Calu3 (cell line): Measurements from ENCODE around the gene IGF1R. TPM values are rescaled to one million over a fixed set of nuclear protein-coding genes. Genes with fewer than 3 reads are reported as not detected.

Experiments used
- BruUV-seq: library from RNA; stranded (reverse); fragments of 400-500 nt; replicated peaks from 2 replicates; lab custom pipeline; 2021; lab: Mats Ljungman, UMichigan
- CTCF ChIA-PET: fragments of 300-600 bp; sonication (Branson Sonifier 250); formaldehyde crosslinking; loops from one replicate; lab custom pipeline; 2022; ENCODE audit warnings: antibody characterized with exemption; lab: Charles Lee
- DNase-seq: peaks from one replicate; pipeline ENCODE4 v3.0.0; 2022
- H3K27ac Mint-ChIP-seq: one replicate; pipeline ENCODE4 v1.8.0; 2022; ENCODE audit warnings: mixed read lengths; ENCODE audit not compliant: unreplicated experiment
- H3K27me3 Mint-ChIP-seq: one replicate; pipeline ENCODE4 v1.8.0; 2022; ENCODE audit warnings: mixed read lengths; ENCODE audit not compliant: unreplicated experiment
- H3K36me3 Mint-ChIP-seq: one replicate; pipeline ENCODE4 v1.8.0; 2022; ENCODE audit warnings: mild to moderate bottlenecking, moderate library complexity, mixed read lengths; ENCODE audit not compliant: insufficient read depth, unreplicated experiment
- H3K4me1 Mint-ChIP-seq: one replicate; pipeline ENCODE4 v1.8.0; 2022; ENCODE audit warnings: mild to moderate bottlenecking, low read depth, mixed read lengths; ENCODE audit not compliant: unreplicated experiment
- H3K4me3 Mint-ChIP-seq: one replicate; pipeline ENCODE4 v1.8.0; 2022; ENCODE audit warnings: mild to moderate bottlenecking, low read depth, moderate library complexity, mixed read lengths; ENCODE audit not compliant: unreplicated experiment
- H3K9me3 Mint-ChIP-seq: one replicate; pipeline ENCODE4 v1.8.0; 2022; ENCODE audit warnings: low read depth, mixed read lengths; ENCODE audit not compliant: unreplicated experiment
- intact Hi-C: fragments of 100-400 bp; cut with micrococcal nuclease; formaldehyde crosslinking; loops from one replicate; pipeline ENCODE4 v1.10.0; 2022; ENCODE audit not compliant: unreplicated experiment
- total RNA-seq: library from RNA; stranded (reverse); gene quantifications from 2 replicates; pipeline ENCODE4 v1.2.3, GENCODE V29; 2022
- TF ChIP-seq, protein P1 (sequence below): fragments of 200-600 bp; IDR thresholded peaks from one replicate; pipeline ENCODE4 v1.8.0; 2022; ENCODE audit warnings: antibody characterized with exemption; ENCODE audit not compliant: unreplicated experiment

IGF1R gene
- total RNA-seq, 1 experiment from 2014 or later: 73.9 TPM

DNA sequence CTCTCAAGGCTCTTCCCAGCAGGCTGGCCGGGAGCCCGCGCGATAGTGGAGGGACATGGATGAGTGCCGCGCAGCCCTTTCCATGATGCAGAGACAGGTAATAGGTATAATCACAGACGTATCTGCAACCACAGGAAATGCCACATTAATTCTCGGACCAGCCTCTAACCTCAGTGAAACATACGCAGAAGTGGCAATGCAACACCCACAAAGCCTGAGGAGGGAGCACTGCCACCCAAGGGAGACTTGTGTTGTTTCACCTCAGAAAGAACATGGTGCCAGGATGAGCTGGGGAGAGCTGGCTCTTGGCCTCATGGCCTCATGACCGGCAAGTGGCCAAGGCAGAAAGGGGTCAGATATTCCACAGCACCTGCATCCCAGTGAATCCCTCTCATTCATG is 320.2 kb downstream of the IGF1R start:
- Mint-ChIP-seq H3K4me1 (no peaks in the 10 kb centered on the region), H3K36me3 (no peaks in the 10 kb centered on the region), H3K4me3 (no peak overlapping the region), H3K9me3 (no peaks in the 10 kb centered on the region), H3K27me3 (no peaks in the 10 kb centered on the region), H3K27ac (no peak overlapping the region)
- DNase-seq: no peak
- CTCF ChIA-PET: no interaction called here
- TF ChIP-seq, protein P1, sequence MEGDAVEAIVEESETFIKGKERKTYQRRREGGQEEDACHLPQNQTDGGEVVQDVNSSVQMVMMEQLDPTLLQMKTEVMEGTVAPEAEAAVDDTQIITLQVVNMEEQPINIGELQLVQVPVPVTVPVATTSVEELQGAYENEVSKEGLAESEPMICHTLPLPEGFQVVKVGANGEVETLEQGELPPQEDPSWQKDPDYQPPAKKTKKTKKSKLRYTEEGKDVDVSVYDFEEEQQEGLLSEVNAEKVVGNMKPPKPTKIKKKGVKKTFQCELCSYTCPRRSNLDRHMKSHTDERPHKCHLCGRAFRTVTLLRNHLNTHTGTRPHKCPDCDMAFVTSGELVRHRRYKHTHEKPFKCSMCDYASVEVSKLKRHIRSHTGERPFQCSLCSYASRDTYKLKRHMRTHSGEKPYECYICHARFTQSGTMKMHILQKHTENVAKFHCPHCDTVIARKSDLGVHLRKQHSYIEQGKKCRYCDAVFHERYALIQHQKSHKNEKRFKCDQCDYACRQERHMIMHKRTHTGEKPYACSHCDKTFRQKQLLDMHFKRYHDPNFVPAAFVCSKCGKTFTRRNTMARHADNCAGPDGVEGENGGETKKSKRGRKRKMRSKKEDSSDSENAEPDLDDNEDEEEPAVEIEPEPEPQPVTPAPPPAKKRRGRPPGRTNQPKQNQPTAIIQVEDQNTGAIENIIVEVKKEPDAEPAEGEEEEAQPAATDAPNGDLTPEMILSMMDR: no peak
- intact Hi-C loops: no loop called here
- no TSS peak for BruUV-seq

DNA sequence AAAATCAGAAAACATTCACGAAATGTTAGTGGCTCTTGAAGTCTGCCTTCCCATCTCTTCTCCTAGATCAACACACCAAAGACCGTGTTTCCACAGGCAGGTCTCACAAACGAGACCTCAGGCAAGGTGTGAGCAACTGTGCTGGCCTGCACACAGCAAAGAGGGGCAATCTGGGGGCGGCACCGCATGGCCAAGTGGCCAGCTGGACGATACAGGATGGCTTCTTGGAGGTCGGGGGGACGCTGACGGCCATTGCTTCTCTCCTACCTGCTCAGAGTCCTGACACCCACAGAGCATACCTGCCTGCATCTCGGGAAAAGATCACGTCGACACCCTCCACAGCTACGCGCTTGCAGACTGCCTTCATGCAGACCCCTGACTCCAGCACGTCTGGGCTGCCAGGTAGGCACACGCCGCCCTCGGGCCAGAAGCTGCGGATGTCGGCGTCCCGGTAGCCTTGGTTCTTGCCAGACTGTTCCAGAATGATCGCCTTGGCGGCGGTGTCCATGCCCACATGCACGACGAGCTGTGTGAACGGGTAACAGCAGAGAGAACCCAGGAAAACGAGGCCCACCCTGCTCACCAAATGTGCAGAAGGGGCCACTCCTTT is 320.9 kb downstream of the IGF1R start:
- H3K4me3 Mint-ChIP-seq: no peak overlapping the region
- H3K36me3 Mint-ChIP-seq: no peaks in the 10 kb centered on the region
- CTCF ChIA-PET: no interaction called here
- TF ChIP-seq, protein P1: no peak
- no peaks in the 10 kb centered on the region for H3K27me3 Mint-ChIP-seq
- no peak for DNase-seq
- no peaks in the 10 kb centered on the region for H3K4me1 Mint-ChIP-seq
- H3K27ac Mint-ChIP-seq: no peak overlapping the region
- no TSS peak for BruUV-seq
- intact Hi-C loops: no loop called here
- no peaks in the 10 kb centered on the region for H3K9me3 Mint-ChIP-seq

DNA sequence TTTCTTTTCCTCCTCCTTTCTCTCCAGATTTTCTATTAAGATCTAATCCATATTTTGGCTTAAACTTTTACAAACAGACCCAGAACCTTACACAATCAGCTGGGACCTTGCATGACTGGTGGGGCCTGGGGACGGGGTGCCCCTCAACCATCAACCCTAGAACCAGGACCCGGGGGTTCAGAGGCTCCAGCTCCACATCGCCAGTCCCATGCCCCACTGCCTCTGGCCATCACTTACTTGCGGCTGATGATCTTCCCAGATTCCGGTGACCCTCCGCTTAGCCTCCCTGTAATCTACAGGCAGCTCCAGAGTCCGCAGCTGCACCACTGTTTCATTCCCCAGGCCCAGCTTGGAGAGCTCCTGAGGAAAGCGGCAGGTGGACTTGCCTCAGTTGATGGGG is 322.5 kb downstream of the IGF1R start:
- TF ChIP-seq, protein P1: no peak
- Mint-ChIP-seq H3K4me3 (no peak overlapping the region), H3K36me3 (no peaks in the 10 kb centered on the region), H3K27ac (no peak overlapping the region), H3K27me3 (no peaks in the 10 kb centered on the region), H3K4me1 (no peaks in the 10 kb centered on the region), H3K9me3 (no peaks in the 10 kb centered on the region)
- DNase-seq: no peak
- no TSS peak for BruUV-seq
- CTCF ChIA-PET: interaction anchor here (0.7 kb wide), 1 partner anchor 1379 kb away, joined by 8 read pairs; no protein-coding TSS in a partner anchor
- intact Hi-C loops: no loop called here

DNA sequence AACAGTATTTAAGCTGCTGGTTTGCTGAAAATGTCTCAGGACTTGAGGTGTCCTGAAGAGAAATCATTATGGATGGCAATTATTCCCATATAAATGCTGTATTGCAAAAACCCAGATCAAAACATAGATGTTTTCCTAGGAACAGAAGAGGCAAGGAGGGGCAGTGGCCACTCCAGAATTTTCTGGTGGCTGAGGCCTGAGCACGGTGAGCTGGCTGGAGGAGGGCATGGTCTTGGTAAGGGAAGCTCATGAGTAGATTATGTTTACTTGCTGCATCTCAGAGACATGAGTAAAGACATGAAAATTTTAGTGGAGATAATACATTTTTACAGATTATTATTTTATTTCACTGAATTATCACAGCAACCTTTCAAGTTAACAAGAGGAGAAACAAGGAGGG is 328.2 kb downstream of the IGF1R start:
- Mint-ChIP-seq H3K4me3 (no peak overlapping the region), H3K27ac (no peak overlapping the region), H3K9me3 (no peaks in the 10 kb centered on the region), H3K4me1 (no peaks in the 10 kb centered on the region), H3K36me3 (no peaks in the 10 kb centered on the region), H3K27me3 (no peaks in the 10 kb centered on the region)
- no TSS peak for BruUV-seq
- CTCF ChIA-PET: no interaction called here
- TF ChIP-seq, protein P1: no peak
- intact Hi-C loops: no loop called here
- DNase-seq: no peak
